Measurements from ENCODE around the gene WDFY2.

GRCh38 chr13:51759240-51759639 lies 175.0 kb downstream of the WDFY2 start:
- TF ChIP-seq CTCF (IDR thresholded peaks at IDR 0.05; ENCODE audit: insufficient read depth, low read length, poor library complexity, severe bottlenecking) (no peak), EZH2phosphoT487 (conservative IDR thresholded peaks at IDR 0.05; ENCODE audit: low read length) (no peak)
